Caco-2 (cell line): ENCODE results near the gene UNC5B. TPM values are rescaled to one million over a fixed set of nuclear protein-coding genes. Genes with fewer than 3 reads are reported as not detected.

Source experiments
- BruUV-seq: library from RNA; stranded (reverse); fragments of 400-500 nt; replicated peaks from 2 replicates; lab custom pipeline; 2021; lab: Mats Ljungman, UMichigan
- CTCF ChIA-PET: fragments of 300-600 bp; sonication (Branson Sonifier 250); formaldehyde crosslinking; loops from one replicate; lab custom pipeline; 2022; ENCODE audit warnings: antibody characterized with exemption; lab: Charles Lee
- POLR2A ChIA-PET: fragments of 300-600 bp; sonication (Branson Sonifier 250); formaldehyde crosslinking; loops from one replicate; lab custom pipeline; 2022; ENCODE audit warnings: antibody characterized with exemption; lab: Charles Lee
- DNase-seq, 2 experiments: peaks; one replicate each; pipeline versions ENCODE4 v3.0.0 to v3.0.0-alpha.2; 2020 to 2022
- H3K27me3 ChIP-seq: replicated peaks from 2 replicates; pipeline ENCODE4 v1.6.0; 2011; ENCODE audit warnings: low read length; ENCODE audit not compliant: control insufficient read depth, insufficient read depth
- H3K36me3 ChIP-seq: 2 replicates; pipeline ENCODE4 v1.5.1; 2011; ENCODE audit warnings: low read length; ENCODE audit not compliant: control insufficient read depth, insufficient read depth
- H3K4me1 ChIP-seq: fragments of 250-450 bp; sonication (Bioruptor Pico); 2 replicates; pipeline ENCODE4 v1.5.1; 2020; ENCODE audit warnings: mild to moderate bottlenecking
- H3K4me3 ChIP-seq: 2 replicates; pipeline ENCODE4 v1.5.1; 2011; ENCODE audit warnings: low read depth, mild to moderate bottlenecking, control low read depth, low read length
- H3K9me3 ChIP-seq: fragments of 250-450 bp; sonication (Bioruptor Pico); 2 replicates; pipeline ENCODE4 v1.5.1; 2020; ENCODE audit warnings: mild to moderate bottlenecking, moderate library complexity
- H3K27ac Mint-ChIP-seq: one replicate; pipeline ENCODE4 v1.8.0; 2022; ENCODE audit warnings: mixed read lengths; ENCODE audit not compliant: unreplicated experiment
- H3K27me3 Mint-ChIP-seq: one replicate; pipeline ENCODE4 v1.8.0; 2022; ENCODE audit warnings: mixed read lengths; ENCODE audit not compliant: insufficient read depth, unreplicated experiment
- H3K36me3 Mint-ChIP-seq: one replicate; pipeline ENCODE4 v1.8.0; 2022; ENCODE audit warnings: mild to moderate bottlenecking, mixed read lengths; ENCODE audit not compliant: insufficient read depth, unreplicated experiment
- H3K4me1 Mint-ChIP-seq: one replicate; pipeline ENCODE4 v1.8.0; 2022; ENCODE audit warnings: low read depth, mixed read lengths; ENCODE audit not compliant: unreplicated experiment
- H3K4me3 Mint-ChIP-seq: one replicate; pipeline ENCODE4 v1.8.0; 2022; ENCODE audit warnings: mild to moderate bottlenecking, moderate library complexity, mixed read lengths; ENCODE audit not compliant: unreplicated experiment
- H3K9me3 Mint-ChIP-seq: one replicate; pipeline ENCODE4 v1.8.0; 2022; ENCODE audit warnings: mixed read lengths; ENCODE audit not compliant: unreplicated experiment
- CTCF ChIP-seq, 2 experiments: fragments of 200-600 bp in 1 of 2; IDR thresholded peaks; 1 replicate in 1 of 2; 2 replicates in 1 of 2; pipeline versions ENCODE4 v1.5.1 to v1.8.0; 2011 to 2022; ENCODE audit warnings: antibody characterized with exemption in 1 of 2, control low read depth in 1 of 2, inconsistent platforms in 1 of 2, low read depth in 1 of 2, low read length in 1 of 2, mild to moderate bottlenecking in 1 of 2, moderate library complexity in 1 of 2; ENCODE audit not compliant: insufficient read depth in 1 of 2, severe bottlenecking in 1 of 2, unreplicated experiment in 1 of 2
- intact Hi-C: fragments of 100-400 bp; cut with micrococcal nuclease; formaldehyde crosslinking; loops from one replicate; pipeline ENCODE4 v1.10.0; 2022; ENCODE audit not compliant: unreplicated experiment
- total RNA-seq: library from RNA; stranded (reverse); gene quantifications from 2 replicates; pipeline ENCODE4 v1.2.3, GENCODE V29; 2022

Gene UNC5B
- total RNA-seq, 1 experiment from 2014 or later: 22.4 TPM

DNA sequence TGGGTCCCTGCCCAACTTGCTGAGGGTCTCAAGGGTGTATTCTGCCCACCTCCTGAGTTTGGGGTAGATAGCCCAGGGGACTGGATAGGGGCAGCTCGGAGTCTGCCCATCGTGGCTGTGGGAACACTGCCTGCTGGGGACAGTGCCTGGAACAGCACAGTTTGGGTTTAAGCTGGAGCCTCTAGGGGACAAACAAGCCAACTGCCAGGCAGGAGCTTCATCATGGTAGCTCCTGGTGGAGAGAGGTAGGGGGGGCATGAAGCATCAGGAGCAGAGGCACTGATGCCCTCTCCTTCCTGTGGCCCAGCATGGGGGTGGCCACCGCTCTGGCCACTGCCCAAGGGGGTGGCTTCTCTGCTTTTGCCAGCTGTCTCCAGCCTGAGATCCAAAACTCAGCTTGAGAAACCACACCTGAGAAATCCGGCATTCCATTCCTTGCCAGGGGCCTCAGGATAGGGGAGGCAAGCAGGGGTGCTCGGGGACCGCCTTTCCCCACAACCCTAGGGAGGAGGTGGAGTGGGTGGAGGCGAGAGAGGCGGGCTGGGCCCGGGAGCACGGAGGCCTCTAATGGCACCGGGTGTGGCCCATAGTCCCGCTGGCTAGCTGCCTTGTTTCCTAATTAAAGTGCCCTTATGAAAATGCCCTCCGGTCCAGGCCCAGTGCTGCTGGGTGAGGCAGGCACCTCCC is 47.6 kb downstream of the UNC5B start:
- no peak overlapping the region for H3K27ac Mint-ChIP-seq
- Histone ChIP-seq H3K4me3 (no peak overlapping the region), H3K4me1 (no peaks in the 10 kb centered on the region), H3K27me3 (no peaks in the 10 kb centered on the region), H3K36me3 (no peaks in the 10 kb centered on the region), H3K9me3 (no peaks in the 10 kb centered on the region)
- no peaks in the 10 kb centered on the region for H3K4me1 Mint-ChIP-seq
- H3K36me3 Mint-ChIP-seq: no peaks in the 10 kb centered on the region
- BruUV-seq: no TSS peak
- H3K27me3 Mint-ChIP-seq: no peaks in the 10 kb centered on the region
- no peak for DNase-seq
- no peak overlapping the region for H3K4me3 Mint-ChIP-seq
- ChIA-PET CTCF (interaction anchor here (0.6 to 2.5 kb wide), 6 partner anchors 9 to 336 kb away, joined by 3 to 16 read pairs (median 4); no protein-coding TSS in a partner anchor), POLR2A (no interaction called here)
- no peaks in the 10 kb centered on the region for H3K9me3 Mint-ChIP-seq
- TF ChIP-seq CTCF (IDR thresholded peaks at IDR 0.05; ENCODE audit: insufficient read depth in 1 of 2, low read depth in 1 of 2, low read length in 1 of 2, severe bottlenecking in 1 of 2, unreplicated experiment in 1 of 2): no peak
- intact Hi-C loops: no loop called here

DNA sequence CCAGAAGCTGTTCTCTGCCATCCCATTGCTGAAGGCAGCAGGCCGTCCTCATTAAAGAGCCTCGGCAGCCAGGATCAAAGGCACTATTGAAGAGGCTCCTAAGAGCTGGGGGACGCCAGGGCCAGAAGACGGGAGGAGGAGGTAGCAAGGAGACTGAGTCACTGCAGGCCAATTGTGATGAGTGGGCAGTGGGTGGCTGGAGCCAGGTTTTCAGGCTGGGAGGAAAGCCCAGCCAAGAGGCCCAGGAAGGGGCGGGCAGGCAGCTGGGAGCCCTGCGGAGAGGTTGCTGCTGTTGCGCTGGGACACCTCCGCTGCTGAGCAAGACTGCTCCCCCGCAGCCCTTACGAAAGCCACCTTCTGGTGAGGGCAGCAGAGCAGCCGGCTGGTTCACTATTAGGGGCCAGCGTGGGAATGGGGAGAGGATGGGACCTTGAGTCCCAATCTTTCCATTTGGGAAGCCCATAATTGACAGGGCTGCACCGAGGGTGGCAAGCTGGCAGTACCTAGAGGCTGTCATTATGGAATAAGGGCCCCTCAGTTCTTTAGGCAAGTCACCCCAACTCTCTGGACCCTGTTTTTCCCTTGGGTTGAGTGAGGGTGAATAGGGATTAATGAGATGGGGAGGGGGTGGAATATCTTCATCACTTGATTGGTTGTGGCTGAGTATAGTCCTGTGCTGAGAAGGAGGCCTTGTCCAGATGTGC is 48.4 kb downstream of the UNC5B start:
- no peak overlapping the region for H3K4me3 ChIP-seq
- no peak overlapping the region for H3K27ac Mint-ChIP-seq
- no peak for DNase-seq
- no peaks in the 10 kb centered on the region for H3K27me3 ChIP-seq
- H3K4me1 Mint-ChIP-seq: no peaks in the 10 kb centered on the region
- POLR2A ChIA-PET: no interaction called here
- intact Hi-C loops: no loop called here
- no peaks in the 10 kb centered on the region for H3K4me1 ChIP-seq
- H3K9me3 ChIP-seq: no peaks in the 10 kb centered on the region
- H3K36me3 ChIP-seq: no peaks in the 10 kb centered on the region
- CTCF ChIA-PET: interaction anchor here (2.5 kb wide), 1 partner anchor 9 kb away, joined by 16 read pairs; no protein-coding TSS in a partner anchor
- no peak for TF ChIP-seq CTCF (IDR thresholded peaks at IDR 0.05; ENCODE audit: insufficient read depth in 1 of 2, low read depth in 1 of 2, low read length in 1 of 2, severe bottlenecking in 1 of 2, unreplicated experiment in 1 of 2)
- no peaks in the 10 kb centered on the region for H3K27me3 Mint-ChIP-seq
- H3K9me3 Mint-ChIP-seq: no peaks in the 10 kb centered on the region
- no peak overlapping the region for H3K4me3 Mint-ChIP-seq
- BruUV-seq: no TSS peak
- H3K36me3 Mint-ChIP-seq: no peaks in the 10 kb centered on the region

- intact Hi-C loops: no loop called here
- Histone ChIP-seq H3K9me3 (no peaks in the 10 kb centered on the region), H3K4me1 (0 out of 2 replicates have a peak, but pooled peaks cover 7% of the 10 kb centered on the region), H3K36me3 (no peaks in the 10 kb centered on the region), H3K4me3 (no peak overlapping the region), H3K27me3 (no peaks in the 10 kb centered on the region)
- no peak for DNase-seq
- no TSS peak for BruUV-seq
- Mint-ChIP-seq H3K4me1 (peaks cover 12% of the 10 kb centered on the region), H3K4me3 (no peak overlapping the region), H3K27me3 (no peaks in the 10 kb centered on the region), H3K9me3 (no peaks in the 10 kb centered on the region), H3K27ac (no peak overlapping the region), H3K36me3 (peaks cover 5% of the 10 kb centered on the region)
- CTCF ChIA-PET: interaction anchor here (2.5 kb wide), 1 partner anchor 8 kb away, joined by 16 read pairs; no protein-coding TSS in a partner anchor
- POLR2A ChIA-PET: no interaction called here
- TF ChIP-seq CTCF (IDR thresholded peaks at IDR 0.05; ENCODE audit: insufficient read depth in 1 of 2, low read depth in 1 of 2, low read length in 1 of 2, severe bottlenecking in 1 of 2, unreplicated experiment in 1 of 2): no peak
Measured at GRCh38 chr10:71262027-71262426, 49.7 kb downstream of the UNC5B start.
